ENCODE measurements around the gene PRDM2. TPM values are rescaled to one million over a fixed set of nuclear protein-coding genes. Genes with fewer than 3 reads are reported as not detected.

The PRDM2 gene
- total RNA-seq, 2 donors from 2014 or later: 29.3 to 30.0 TPM

- DNase-seq: no peak
These were observed 118.9 kb downstream of the PRDM2 start for GRCh38 chr1:13818926-13819325.

GRCh38 chr1:13819642-13820041 lies 119.7 kb downstream of the PRDM2 start:
- Histone ChIP-seq H3K4me3 (no peak overlapping the region), H3K27ac (no peak overlapping the region), H3K4me1 (no peaks in the 10 kb centered on the region), H3K36me3 (no peaks in the 10 kb centered on the region), H3K9ac (ENCODE audit: low read depth in 2 of 2, low read length in 2 of 2) (no peak overlapping the region), H3K27me3 (no peaks in the 10 kb centered on the region), H3K9me3 (no peaks in the 10 kb centered on the region)
- no peak for DNase-seq
- TF ChIP-seq CTCF (IDR thresholded peaks at IDR 0.05): no peak
- intact Hi-C loops (cut with DNase I): no loop called here

More at GRCh38 chr1:13818926-13819325, 118.9 kb downstream of the PRDM2 start:
- Histone ChIP-seq H3K4me1 (no peaks in the 10 kb centered on the region), H3K27me3 (no peaks in the 10 kb centered on the region), H3K27ac (no peak overlapping the region), H3K9ac (ENCODE audit: low read depth in 2 of 2, low read length in 2 of 2) (no peak overlapping the region), H3K4me3 (no peak overlapping the region), H3K9me3 (no peaks in the 10 kb centered on the region), H3K36me3 (no peaks in the 10 kb centered on the region)
- no peak for TF ChIP-seq CTCF (IDR thresholded peaks at IDR 0.05)
- intact Hi-C loops (cut with DNase I): no loop called here

- Histone ChIP-seq H3K27ac (no peak overlapping the region), H3K27me3 (no peaks in the 10 kb centered on the region), H3K9me3 (no peaks in the 10 kb centered on the region), H3K4me3 (no peak overlapping the region), H3K36me3 (no peaks in the 10 kb centered on the region), H3K4me1 (no peaks in the 10 kb centered on the region), H3K9ac (ENCODE audit: low read depth in 2 of 2, low read length in 2 of 2) (no peak overlapping the region)
- DNase-seq: no peak
- no peak for TF ChIP-seq CTCF (IDR thresholded peaks at IDR 0.05)
- intact Hi-C loops (cut with DNase I): no loop called here
These were observed 120.1 kb downstream of the PRDM2 start for GRCh38 chr1:13820055-13820454.

GRCh38 chr1:13820456-13820855 lies 120.5 kb downstream of the PRDM2 start:
- no peak for TF ChIP-seq CTCF (IDR thresholded peaks at IDR 0.05)
- Histone ChIP-seq H3K4me3 (no peak overlapping the region), H3K36me3 (no peaks in the 10 kb centered on the region), H3K9me3 (no peaks in the 10 kb centered on the region), H3K27ac (no peak overlapping the region), H3K4me1 (no peaks in the 10 kb centered on the region), H3K27me3 (no peaks in the 10 kb centered on the region), H3K9ac (ENCODE audit: low read depth in 2 of 2, low read length in 2 of 2) (no peak overlapping the region)
- intact Hi-C loops (cut with DNase I): no loop called here
- no peak for DNase-seq

GRCh38 chr1:13823126-13823880 lies 123.3 kb downstream of the PRDM2 start:
- Histone ChIP-seq H3K9ac (ENCODE audit: low read depth in 2 of 2, low read length in 2 of 2) (no peak overlapping the region), H3K4me1 (no peaks in the 10 kb centered on the region), H3K9me3 (no peaks in the 10 kb centered on the region), H3K27me3 (no peaks in the 10 kb centered on the region), H3K36me3 (no peaks in the 10 kb centered on the region), H3K4me3 (no peak overlapping the region), H3K27ac (no peak overlapping the region)
- DNase-seq: peak; percentile 13
- TF ChIP-seq CTCF (IDR thresholded peaks at IDR 0.05): no peak
- intact Hi-C loops (cut with DNase I): no loop called here

All from colonic mucosa (tissue), 4 donors.